Activated gamma-delta T cell (primary cell): ENCODE measurements around the gene MAD1L1.

ENCODE experiments used
- DNase-seq: peaks from one replicate; lab custom pipeline; 2025; lab: John Stamatoyannopoulos, UW

The MAD1L1 gene

DNA sequence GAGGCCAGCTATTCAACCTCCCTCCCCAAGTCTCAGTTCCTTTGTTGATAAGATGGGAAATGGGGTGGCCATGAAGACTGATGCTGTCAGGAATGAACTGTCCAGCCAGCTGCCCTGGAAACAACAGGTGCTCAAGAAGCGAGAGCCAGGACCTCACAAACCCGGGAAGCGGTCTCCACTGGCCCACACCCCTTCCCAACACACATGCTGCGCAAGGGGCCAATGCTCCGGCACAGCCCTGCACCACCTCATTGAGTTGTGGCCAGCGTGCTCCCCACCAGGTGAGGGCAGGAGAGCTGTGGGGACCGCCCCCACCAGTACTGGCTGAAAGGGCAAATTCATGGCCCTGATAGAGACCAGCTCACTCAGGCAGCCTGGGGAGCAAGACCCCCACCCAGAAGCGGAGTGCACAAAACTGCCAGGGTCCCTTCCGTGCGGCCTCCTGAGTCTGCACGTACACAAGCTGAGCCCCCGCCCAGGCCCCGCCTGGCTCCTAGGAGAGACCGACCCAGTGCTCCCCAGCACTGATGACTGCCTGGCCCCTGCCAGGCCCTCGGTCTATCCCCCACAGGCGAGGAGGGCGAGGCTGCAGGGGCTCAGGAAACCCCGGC, 216.6 kb downstream of the MAD1L1 start:
- DNase-seq = no peak

DNA sequence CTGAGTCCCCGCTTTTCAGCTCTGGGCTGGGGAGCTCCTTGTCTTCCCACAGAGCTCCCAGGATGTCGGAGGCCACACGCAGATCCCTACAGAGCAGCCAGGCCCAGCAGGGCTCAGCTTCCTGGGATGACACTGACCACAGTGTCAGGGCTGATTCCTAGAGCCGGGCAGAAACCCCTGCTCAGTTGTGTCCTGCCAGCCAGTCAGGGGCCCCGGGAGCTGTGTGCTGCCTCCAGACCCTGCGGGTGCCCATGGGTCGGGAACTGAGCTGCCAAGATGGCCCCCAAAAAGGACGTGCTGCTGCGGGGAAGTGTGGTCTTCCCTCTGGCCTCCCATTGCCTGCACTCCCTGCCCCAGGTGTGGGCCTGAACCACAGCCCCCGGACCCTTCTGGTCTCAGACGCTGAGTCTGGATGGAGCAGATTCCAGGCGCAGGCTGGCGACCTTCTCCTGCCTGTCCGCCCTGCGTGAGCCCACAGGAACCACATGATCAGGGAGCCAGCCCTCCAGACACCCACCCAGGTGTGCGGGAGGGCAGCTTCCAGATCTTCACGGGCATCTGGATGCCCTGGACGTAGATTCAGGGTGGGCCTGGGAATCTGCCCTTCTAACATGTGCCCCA, 217.4 kb downstream of the MAD1L1 start:
- DNase-seq = no peak

DNA sequence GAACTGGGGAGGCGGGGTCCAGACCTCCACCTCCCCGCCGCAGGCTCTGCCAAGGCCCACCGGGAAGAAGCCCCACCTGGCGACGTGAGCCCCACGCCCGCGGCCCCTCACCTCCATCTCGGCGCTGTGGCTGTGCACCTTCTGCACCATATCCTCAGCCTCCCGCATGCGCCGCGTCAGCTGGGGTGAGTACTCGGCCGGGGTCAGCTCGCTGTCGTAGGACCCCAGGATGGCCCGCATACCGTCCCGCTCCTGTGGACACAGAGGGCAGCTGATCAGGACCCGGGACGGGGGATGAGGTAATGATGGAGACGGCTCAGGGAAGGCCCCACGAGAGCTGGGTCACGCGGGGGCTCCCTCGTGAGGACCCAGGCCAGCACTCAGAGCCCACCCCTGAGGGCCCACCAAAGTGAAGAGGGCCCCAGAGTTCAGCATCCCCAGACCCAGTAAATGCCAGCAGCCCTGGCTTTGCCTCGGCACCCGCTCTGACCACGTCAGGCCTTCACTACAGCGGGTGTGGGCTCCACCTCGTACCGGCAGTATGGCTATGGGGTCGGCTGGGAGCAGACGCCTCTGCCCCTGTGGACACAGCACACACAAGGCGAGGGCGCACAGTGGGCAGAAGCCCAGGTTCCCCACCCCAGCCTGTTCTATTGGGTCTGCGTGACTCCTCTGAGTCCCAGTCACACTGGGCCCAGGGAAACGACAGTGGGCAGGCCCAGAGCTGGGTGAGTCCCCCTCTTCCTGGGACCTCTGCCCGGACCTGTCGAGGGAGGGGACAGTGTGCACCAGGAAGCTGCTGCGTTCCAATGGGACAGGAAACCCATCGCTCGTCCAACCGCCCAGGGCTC, 218.1 kb downstream of the MAD1L1 start:
- DNase-seq = no peak

DNA sequence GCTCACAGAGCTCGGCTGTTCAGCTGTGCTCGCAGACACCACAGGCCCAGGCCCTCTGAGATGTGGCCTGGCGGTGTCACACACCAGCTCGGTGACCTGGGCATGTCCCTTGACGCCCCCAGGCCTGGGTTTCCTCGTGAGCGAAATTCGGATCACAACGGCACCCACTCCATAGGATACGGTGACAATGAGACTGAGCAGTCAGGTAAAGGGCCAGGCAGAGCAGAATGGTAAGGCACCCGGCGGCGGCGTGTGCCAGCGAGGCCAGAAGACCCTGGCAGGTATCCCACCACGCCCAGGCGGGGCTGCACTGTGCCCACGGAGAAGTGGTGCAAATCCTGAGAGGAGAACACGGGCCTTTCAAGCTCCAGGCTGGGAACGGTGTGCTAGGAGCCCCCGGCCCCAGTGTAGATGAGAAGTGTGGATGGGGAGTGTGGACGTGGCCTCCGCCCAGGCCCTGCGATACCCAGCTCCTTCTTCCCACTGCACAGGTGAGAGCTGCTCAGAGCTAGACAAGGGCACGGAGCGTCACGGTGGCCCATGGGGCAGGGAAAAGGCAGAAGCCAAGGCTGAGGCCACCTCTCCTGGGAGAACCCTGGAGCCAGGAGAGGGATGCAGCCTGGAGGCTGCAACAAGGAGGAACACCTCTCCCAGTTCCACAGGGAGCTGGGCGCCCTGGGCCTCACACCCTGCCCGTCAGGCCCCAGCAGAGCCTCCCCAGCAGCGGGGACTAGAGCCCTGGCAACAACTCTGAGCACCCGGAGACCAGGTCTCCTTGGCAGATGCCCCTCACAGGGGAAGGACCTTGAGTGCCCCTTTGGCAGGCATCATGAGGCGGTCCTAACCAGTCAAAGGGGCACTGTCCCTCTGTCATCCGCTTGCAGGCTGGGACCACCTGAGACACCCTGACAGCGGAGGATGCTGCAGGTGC, 219.1 kb downstream of the MAD1L1 start:
- DNase-seq = no peak

DNA sequence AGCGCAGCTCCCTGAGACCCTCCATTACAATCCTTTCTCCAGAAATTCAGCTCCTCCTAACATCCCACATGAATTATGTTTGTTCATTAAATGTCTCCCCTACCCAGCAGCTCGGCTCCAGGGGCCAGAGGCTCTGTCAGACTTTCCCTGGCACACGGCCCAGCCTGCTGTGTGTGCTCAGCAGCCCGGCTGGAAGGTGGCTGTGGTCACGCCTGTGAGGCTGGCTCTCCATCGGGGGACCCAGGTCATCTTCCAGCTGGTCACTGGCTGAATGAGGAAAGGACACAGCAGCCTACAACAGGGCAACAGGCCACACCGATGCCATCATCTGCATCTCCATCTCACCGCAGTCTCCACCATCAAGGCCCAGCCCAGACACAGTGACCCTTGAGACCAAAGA, 219.8 kb downstream of the MAD1L1 start:
- no peak for DNase-seq

DNA sequence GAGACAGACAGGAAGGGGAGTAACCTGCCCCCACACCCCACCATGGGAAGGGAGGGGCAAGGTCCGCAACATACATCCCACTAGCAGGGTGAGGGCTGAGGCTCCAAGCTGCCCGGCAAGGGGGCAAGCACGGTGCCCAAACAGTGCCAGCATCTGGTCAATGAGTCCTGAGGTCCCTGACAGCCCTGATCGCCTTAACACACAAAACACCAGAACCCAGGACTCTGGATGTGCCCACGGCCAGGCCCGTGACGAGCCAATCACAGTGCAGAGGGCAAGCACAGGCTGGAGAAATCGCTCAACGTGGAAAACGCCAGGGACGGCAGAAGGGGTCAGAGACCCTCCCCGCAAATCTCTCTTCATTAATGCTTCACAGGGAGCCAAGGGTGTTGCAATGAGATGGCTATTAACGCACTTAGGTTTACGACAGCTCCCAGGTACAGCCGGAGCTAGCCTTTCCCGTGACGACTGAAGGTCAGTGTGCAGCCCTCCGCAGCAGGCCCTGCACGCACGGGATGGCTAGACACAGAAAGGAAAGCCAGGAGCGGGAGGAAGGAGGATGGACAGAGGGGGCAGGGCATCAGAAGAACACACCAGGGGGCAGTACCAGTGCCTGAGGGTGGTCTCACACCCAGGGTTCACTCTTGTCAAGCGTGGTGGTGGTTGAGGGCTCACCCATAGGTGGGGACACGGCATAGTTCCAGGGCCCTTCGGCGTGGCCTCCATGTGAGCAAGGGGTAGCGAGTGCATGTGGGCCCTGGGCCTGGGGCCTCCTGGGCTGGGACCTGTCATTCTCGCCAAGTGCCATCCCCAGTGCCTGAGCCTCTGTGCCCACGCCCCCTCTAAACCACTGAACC, 220.5 kb downstream of the MAD1L1 start:
- DNase-seq = no peak

DNA sequence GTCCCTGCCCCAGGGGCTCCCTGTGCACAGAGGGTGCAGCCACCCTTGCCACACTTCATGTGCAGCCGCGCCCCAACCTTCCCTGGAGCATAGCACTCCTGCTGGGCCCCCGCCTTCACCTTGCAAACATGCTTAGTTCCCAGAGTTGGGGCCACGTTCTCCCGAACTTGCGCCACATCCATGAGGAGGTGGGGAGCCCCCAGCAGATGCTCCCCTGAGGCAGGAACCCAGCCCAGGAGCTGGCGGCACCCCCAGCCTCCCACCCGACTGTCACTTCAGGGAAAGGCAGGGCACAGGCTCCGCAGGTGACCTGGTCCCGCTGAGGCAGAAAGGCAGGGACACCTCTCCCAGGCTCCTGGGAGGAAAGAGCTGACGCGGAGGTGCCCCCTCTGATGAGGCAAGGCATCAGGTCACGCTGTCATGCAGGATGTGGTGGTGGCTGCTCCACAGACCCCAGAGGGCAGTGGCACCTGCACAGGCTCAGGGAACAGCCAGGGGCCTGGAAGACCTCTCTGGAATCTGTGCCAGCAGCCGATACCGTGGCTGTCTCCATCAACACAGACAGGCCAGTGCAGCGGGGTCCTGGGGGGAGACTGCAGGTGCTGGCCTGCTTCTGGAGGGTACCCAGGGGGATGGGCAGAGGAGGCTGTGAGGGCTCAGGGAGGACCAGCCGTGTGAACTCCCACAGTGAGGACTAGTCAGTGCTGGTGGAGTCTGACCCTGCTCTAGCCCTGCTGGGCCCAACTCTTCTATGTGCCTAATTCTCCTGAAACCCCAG, 221.3 kb downstream of the MAD1L1 start:
- no peak for DNase-seq

DNA sequence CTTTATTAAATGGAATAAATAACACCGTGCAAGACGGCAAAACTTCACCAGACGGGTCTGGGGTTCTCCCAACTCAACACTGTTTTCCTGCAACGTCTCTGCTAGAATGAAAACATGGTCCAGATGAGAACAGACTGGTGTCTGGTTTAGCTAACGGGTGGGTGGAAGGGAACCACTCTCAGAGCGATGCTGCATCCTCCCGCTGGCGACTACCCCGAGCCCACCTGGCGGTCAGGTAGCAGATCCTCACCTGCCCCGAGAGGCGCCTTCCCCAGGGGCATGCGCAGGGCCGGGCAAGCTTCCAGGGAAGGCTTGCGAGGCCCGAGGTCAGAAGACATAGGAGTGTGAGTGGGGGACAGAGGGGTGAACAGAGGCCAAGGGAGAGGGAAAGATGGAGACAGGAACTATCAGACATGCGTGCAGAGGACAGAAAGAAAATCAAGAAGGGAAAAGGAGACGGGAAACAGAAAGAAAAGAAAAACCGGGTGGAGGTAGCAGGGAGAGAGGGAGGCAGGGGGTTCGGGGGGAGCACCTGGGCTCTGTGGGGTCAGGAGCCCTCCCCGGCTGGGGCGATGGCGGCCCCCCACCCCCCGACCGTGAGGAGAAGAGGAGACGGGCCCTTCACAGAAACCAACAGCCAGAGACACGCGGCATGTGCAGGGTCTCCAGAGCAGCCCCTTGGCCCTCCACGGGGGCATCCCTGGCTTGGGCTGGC, 222.0 kb downstream of the MAD1L1 start:
- no peak for DNase-seq

DNA sequence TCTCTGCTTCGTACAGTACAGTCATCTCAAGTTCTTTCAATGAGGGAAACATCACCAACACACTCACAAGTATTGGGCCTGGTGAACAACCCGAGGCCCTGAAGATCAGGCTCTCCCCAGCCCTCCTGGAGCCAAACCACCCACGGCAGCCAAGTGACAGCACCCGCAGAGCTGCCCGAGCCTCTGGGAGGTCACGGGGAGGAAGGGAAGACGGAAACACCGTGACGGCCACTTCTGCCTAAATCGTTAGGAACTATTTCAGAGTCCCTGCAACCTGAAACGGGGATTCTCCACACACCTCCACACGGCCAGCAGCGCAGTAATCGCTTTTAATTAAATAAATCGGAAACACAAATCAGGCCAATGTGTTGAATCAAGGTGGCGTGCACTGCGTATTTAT, 222.6 kb downstream of the MAD1L1 start:
- no peak for DNase-seq

DNA sequence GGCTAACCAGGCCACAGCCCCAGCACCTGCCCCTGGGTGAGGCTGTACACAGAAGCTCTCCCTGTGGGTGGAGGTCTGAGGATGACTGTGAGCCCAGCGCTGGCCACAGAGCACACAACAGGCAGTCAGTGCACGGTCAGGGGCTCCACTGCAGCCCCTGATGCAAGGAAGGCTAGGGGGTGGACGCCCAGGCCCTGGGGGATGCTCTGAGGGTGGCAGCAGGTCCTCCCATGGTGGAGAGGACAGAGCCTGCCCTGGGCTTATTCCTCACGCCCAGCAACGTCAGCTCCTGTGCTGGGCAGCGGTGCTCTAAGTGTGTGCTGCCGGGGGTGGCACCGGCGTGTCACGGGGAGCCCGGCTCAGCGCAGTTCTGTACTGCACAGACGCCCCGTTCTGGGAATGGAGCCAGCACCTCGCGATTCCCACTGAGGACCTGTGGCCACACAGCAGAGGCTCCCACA, 223.2 kb downstream of the MAD1L1 start:
- DNase-seq = no peak

DNA sequence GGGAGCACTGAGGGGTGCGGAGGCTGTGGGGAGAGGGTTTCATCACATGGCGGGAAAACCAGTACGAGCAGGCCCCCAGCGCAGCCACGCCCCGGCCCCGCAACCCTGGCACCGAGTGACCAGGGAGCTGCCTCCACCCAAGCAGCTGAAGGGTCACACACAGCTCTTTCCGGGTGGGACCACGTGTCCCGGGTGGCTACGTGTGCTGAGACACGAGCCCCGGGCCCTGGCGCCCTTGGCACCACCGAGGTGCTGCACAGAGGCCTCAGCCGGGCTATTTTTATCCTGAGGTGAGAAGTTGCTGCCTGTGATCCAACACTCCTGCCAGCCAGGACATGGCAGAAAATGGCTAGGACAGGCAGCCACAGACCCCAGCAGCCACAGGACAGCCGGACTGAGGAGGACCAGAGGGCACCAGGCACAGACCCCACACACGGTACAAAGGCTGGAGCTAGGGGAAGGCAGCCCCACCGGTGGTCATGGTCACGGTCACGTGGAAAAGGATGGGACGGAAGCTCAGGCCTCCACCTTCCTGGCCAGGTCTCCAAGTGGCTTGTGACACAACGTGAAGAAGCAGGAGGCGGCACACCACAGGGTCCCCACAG, 223.7 kb downstream of the MAD1L1 start:
- DNase-seq = no peak

DNA sequence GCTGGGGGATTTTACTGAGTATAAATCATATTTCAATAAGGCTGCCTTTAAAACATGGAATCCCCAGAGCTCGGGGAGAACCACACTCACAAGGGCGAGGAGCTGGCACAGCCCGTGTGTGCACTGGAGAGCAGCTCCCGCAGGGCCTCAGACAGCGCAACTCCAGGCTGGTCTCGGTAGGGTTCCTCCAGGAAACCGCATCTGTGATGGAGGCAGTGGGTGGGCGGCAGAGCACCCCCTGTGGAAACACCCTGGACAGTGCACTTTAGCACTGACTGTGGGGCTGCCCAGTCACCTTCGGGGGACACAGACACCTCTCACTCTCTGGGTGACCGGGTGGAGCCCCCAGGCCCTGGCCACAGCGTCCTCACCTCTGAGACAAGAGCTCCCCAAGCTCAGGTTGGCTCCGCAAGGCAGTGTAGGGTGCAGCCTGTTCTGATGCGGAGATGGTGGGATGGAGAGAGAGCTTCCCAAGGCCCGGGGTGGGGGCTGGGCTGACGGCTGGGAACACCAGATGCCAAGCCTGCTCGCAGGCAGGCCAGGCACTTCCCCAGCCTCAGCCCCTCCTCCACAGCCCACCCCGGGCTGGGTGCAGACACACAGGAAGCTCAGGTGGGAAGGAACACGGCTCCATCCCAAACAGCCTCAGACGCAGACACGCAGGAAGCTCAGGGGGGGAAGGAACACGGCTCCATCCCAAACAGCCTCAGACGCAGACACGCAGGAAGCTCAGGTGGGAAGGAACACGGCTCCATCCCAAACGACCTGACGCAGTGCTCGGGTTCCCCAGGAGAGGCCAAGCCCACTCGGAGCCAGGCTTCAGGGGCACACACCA, 224.4 kb downstream of the MAD1L1 start:
- DNase-seq = no peak

DNA sequence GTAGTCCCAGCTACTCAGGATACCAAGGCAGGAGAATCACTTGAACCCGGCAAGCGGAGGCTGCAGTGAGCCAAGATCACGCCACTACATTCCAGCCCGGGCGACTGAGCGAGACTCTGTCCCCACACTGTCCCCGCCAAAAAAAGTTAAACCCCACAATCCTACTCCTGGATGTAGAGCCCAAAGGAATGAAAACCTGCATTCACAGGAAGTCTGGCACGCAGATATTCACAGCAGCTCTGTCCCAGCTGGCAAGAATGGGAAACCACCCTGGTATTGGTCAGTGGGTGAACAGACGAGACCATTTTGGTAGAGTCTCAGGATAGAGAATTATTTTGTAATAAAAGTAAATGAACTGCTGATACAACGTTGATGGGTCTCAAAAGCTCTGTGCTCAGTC, 225.2 kb downstream of the MAD1L1 start:
- no peak for DNase-seq

DNA sequence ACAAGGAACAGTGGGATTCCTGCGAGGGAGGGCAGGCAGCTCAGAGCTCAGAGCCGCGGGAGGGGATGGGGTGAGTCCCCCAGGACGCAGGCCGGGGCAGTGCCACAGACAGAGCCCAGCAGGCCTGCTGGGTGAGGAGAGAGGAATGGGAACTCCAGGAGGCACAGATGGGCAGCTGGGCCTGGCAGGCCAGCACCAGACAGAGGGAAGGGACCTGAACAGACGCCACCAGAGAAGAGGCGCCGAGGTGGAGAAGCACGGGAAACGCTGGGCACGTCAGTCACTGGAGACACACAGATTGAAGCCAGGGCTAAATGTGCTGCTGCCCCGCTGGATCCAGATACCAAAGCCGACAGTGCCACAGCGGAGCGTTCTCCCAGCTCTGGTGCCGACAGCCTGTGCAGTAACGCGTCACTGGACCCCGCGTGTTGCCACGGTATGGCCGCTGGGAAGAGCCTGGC, 225.8 kb downstream of the MAD1L1 start:
- no peak for DNase-seq

DNA sequence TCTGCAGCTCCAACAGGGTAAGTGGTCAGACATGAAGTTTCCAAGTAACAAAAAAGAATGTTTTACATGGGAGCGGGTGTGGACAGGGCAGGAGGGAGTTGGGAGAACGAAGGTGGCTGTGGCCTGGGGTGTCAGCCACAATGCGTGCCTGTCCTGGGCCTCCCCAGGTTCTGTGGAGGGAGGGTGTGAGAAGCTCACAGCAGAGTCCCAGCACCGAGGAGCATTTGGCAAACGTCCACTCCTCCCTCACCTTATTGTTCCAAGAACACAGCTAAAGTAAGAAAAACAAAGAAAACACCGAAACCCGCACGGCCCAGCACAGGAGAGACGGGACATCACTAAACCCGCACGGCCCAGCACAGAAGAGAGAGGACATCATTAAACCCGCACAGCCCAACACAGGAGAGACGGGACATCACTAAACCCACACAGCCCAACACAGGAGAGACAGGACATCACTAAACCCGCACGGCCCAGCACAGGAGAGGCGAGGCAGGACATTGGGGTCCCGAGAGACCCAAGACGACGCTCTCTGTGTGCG, 226.4 kb downstream of the MAD1L1 start:
- DNase-seq = no peak

DNA sequence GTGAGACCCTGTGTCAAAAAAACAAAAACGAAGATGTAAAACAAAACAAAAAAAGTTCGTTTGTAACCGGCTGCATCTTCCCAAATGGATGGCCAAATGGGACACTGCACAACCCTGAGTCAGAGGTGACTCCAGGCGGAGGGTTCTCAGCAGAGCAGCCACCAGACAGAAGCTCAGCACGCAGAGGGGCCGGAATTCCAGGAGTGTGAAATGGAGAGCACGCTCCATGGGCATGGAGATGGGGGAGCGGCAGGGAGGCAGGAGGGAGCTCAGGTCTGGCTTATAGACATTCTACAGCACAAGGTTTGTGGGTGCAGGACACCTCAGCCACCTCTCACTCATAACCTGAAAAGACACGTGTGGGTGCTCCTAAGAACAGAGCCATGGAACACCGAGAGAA, 227.0 kb downstream of the MAD1L1 start:
- no peak for DNase-seq

DNA sequence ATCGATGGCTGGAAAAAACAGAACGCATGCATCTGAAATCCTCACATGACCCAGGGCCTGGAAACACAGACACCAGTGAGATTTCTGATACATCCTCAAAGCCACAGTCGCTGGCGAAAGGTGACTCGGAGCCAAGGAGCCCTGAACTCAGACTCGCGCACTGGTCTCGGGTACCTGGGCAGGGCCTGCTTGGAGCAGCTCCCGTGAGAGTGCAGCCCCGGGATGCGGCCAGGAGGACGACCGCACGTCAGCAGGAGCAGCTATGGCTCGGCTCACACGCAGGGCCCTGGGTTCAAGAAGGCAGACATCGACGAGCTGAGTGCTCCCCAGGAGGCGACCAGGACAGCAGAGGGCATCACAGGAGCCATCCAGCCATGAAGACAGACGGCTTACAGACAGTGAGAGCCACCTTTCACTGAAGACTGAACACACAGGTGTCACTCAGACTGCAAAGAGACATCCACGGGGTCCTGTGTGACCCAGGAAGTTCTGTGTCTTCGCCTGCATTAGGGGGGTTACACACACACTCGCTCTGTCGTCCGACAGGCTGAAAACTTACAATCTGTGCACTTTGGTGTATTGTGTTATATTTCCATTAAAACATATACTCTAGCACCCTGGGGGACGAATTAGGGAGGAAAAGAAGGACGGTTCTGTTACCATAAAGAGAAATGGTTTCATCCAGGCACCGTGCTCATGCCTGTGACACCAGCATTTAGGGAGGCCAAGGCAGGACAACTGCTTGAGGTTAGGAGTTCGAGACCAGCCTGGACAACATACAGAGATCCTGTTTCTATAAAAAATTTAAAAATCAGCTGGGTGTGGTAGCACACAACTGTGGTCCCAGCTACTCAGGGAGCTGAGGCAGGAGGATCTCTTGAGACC, 227.7 kb downstream of the MAD1L1 start:
- no peak for DNase-seq
